Forelimb muscle (tissue), 1 donor: ENCODE results near the gene SERPINI1. TPM values are rescaled to one million over a fixed set of nuclear protein-coding genes. Genes with fewer than 3 reads are reported as not detected.

Experiments
- polyA plus RNA-seq: library from polyadenylated mRNA; unstranded; fragments of 120-200 nt; gene quantifications from one replicate; pipeline ENCODE4 v1.2.1, GENCODE V29; 2013; ENCODE audit not compliant: insufficient read length

Gene SERPINI1
- polyA plus RNA-seq, 1 donor = 7.9 TPM

Other genes with a start within 250 kb of the SERPINI1 start
- gene WDR49, start 81.8 kb upstream of the SERPINI1 start, polyA plus RNA-seq = 0.20 TPM
- gene PDCD10, start 829 bp upstream of the SERPINI1 start, polyA plus RNA-seq = 23.8 TPM